ENCODE results near the gene MAPK7. TPM values are rescaled to one million over a fixed set of nuclear protein-coding genes. Genes with fewer than 3 reads are reported as not detected.

MAPK7 gene
- polyA plus RNA-seq, 2 of the 4 experiments (the other 2 are of a cell fraction) = 7.2 to 25.8 TPM

DNA sequence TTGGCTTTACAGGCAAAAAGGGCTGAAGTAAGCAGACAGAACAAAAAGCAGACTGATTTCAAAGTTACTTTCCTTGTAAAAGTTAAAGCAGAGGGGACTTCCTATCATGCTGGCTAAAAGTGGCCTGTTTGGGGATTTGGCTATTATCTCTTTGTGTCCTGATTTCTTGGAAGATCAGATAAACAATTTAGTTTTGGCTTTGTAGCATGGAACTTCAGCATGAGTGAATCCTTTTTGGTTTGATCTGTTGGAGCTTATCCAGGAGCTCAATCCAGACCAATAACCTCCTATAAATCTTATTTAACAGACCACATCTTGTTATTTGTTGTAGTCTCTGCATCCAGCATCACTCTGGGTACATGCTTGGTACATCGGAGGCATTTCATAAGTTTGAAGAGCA, 23.9 kb downstream of the MAPK7 start:
- DNase-seq (ENCODE audit: low read depth in 1 of 2, low spot score in 1 of 2) (no peak), FAIRE-seq (peak; percentile 39), ATAC-seq (no peak)
- TF ChIP-seq JUNB (IDR thresholded peaks at IDR 0.05) = no peak
- no peak for TF ChIP-seq POLR2A (IDR thresholded peaks at IDR 0.05; ENCODE audit: low read length)
- no peak for TF ChIP-seq HOXB13 (CRISPR knock-in tag; IDR thresholded peaks at IDR 0.05; ENCODE audit: low read depth)
- no peak for TF ChIP-seq POLR2AphosphoS2 (conservative IDR thresholded peaks at IDR 0.05; ENCODE audit: low read length)
- TF ChIP-seq SMC3 (IDR thresholded peaks at IDR 0.05) = no peak
- no peak for TF ChIP-seq TP53 (CRISPR knock-in tag; IDR thresholded peaks at IDR 0.05)
- TF ChIP-seq CBX8 (IDR thresholded peaks at IDR 0.05) = no peak
- no peak for TF ChIP-seq CEBPB (IDR thresholded peaks at IDR 0.05)
- TF ChIP-seq ZNF302 (CRISPR knock-in tag; IDR thresholded peaks at IDR 0.05) = no peak
- CTCF ChIA-PET = interaction anchor here (0.8 to 4.6 kb wide), 5 partner anchors 32 to 360 kb away, joined by 3 to 24 read pairs (median 7); partner anchors contain the start of gene B9D1
- 79% methylated on average over 1 of the region's 1 CpG for WGBS (ENCODE audit: missing lambda C conversion rate)
- Histone ChIP-seq H3K9me3 (no peaks in the 10 kb centered on the region), H3K4me2 (no peak overlapping the region), H3K4me3 (no peak overlapping the region), H3K27ac (no peak overlapping the region), H3K4me1 (peaks cover 11% of the 10 kb centered on the region)
- POLR2A ChIA-PET = no interaction called here

DNA sequence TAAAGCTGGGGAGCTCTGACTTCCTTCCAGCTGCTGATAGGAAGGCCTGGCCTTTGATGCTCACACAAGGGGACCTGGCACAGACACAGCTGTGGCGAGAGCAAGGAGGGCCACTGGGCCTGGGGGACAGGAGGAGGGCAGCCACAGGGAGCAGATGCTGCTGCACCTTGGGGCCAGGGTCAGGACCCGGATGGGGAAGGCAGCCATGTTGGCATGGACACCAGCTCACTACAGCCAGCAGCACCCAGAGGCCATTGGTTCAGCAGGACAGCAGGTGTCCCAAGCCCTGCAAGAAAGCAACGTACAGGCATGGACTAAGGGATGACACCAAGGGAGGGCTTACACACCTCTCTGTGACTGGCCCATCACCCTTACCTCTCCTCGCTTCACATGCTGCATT, 24.7 kb downstream of the MAPK7 start:
- POLR2A ChIA-PET = no interaction called here
- H3K4me2 ChIP-seq = no peak overlapping the region
- no peak overlapping the region for H3K27ac ChIP-seq
- peaks cover 8% of the 10 kb centered on the region for H3K4me1 ChIP-seq
- no peak for FAIRE-seq
- no peak overlapping the region for H3K4me3 ChIP-seq
- DNase-seq (ENCODE audit: low read depth in 1 of 2, low spot score in 1 of 2) = no peak
- no peak for ATAC-seq
- TF ChIP-seq HDAC2 (IDR thresholded peaks at IDR 0.05) = no peak
- no peak for TF ChIP-seq JUNB (IDR thresholded peaks at IDR 0.05)
- no peak for TF ChIP-seq POLR2A (IDR thresholded peaks at IDR 0.05; ENCODE audit: low read length)
- no peak for TF ChIP-seq RAD21 (conservative IDR thresholded peaks at IDR 0.05 in 1 of 2, IDR thresholded peaks at IDR 0.05 in 1 of 2)
- TF ChIP-seq HOXA7 (CRISPR knock-in tag; IDR thresholded peaks at IDR 0.05) = no peak
- TF ChIP-seq HOXB5 (CRISPR knock-in tag; IDR thresholded peaks at IDR 0.05) = no peak
- TF ChIP-seq ZC3H11A (IDR thresholded peaks at IDR 0.05) = no peak
- TF ChIP-seq SMC3 (IDR thresholded peaks at IDR 0.05) = no peak
- TF ChIP-seq, protein P1, sequence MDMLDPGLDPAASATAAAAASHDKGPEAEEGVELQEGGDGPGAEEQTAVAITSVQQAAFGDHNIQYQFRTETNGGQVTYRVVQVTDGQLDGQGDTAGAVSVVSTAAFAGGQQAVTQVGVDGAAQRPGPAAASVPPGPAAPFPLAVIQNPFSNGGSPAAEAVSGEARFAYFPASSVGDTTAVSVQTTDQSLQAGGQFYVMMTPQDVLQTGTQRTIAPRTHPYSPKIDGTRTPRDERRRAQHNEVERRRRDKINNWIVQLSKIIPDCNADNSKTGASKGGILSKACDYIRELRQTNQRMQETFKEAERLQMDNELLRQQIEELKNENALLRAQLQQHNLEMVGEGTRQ (IDR thresholded peaks at IDR 0.05) = no peak
- 77% methylated on average over 4 of the region's 4 CpGs for WGBS (ENCODE audit: missing lambda C conversion rate)
- CTCF ChIA-PET = interaction anchor here (0.8 to 4.6 kb wide), 7 partner anchors 13 to 359 kb away, joined by 3 to 24 read pairs (median 4); partner anchors contain the start of gene B9D1
- no peaks in the 10 kb centered on the region for H3K9me3 ChIP-seq

DNA sequence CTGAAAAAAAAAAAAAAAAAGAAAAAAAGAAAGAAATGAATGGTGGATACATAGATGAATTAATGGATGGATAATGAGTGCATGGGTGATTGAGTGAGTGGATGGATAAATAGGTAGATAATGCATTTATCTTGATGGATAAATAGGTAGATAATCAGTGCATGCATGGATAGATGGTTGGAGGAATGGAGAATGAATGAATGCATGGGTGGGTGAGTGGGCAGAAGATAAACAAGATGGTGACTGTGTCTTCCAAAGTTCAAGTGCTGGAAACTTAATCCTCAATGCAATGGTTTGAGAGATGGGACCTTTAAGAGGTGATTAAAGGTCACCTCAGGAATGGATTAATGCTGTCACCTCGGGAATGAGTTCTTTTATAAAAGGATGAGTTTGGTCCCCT, 26.0 kb downstream of the MAPK7 start:
- no peak overlapping the region for H3K4me3 ChIP-seq
- WGBS (ENCODE audit: missing lambda C conversion rate) = 33% methylated on average over 1 of the region's 1 CpG
- no peak for ATAC-seq
- FAIRE-seq = no peak
- no peak overlapping the region for H3K4me2 ChIP-seq
- POLR2A ChIA-PET = no interaction called here
- H3K9me3 ChIP-seq = no peaks in the 10 kb centered on the region
- no peaks in the 10 kb centered on the region for H3K4me1 ChIP-seq
- H3K27ac ChIP-seq = no peak overlapping the region
- CTCF ChIA-PET = interaction anchor here (1.3 to 2.4 kb wide), 2 partner anchors 15 to 42 kb away, joined by 4 to 10 read pairs; partner anchors contain the start of gene B9D1
- DNase-seq (ENCODE audit: low read depth in 1 of 2, low spot score in 1 of 2) = no peak
- TF ChIP-seq ZNF302 (CRISPR knock-in tag; IDR thresholded peaks at IDR 0.05) (no peak), NPAS2 (CRISPR knock-in tag; IDR thresholded peaks at IDR 0.05; ENCODE audit: borderline replicate concordance) (no peak)

DNA sequence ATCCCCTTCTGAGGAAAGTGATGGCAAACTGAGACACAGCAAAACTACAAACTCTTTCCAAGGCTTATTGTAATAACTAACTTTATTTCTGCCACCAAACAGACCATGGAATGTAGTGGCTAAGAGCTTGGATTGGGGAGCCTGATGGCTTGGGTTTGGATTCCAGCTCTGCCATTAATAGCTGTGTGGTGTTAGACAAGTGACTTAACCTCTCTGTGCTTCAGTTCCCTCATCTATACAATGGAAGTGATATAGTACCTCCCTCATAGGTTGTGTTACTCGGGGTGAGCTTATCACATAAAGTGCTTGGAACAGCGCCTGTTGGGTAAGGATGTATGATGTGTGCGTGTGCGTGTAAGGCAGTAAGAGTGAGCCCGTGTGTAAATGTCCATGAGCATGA, 26.8 kb downstream of the MAPK7 start:
- Histone ChIP-seq H3K9me3 (no peaks in the 10 kb centered on the region), H3K4me3 (no peak overlapping the region), H3K4me1 (no peaks in the 10 kb centered on the region), H3K4me2 (no peak overlapping the region), H3K27ac (no peak overlapping the region)
- ChIA-PET CTCF (interaction anchor here (1.1 to 2.4 kb wide), 4 partner anchors 16 to 43 kb away, joined by 3 to 10 read pairs (median 4); partner anchors contain the start of gene B9D1), POLR2A (no interaction called here)
- FAIRE-seq (no peak), ATAC-seq (no peak), DNase-seq (ENCODE audit: low read depth in 1 of 2, low spot score in 1 of 2) (no peak)
- 78% methylated on average over 5 of the region's 5 CpGs for WGBS (ENCODE audit: missing lambda C conversion rate)
- TF ChIP-seq KDM1A (IDR thresholded peaks at IDR 0.05; ENCODE audit: low read depth) (peak; percentile 12; the same call in 1 of the 2 replicates), NPAS2 (CRISPR knock-in tag; IDR thresholded peaks at IDR 0.05; ENCODE audit: borderline replicate concordance) (no peak), ZFP36 (IDR thresholded peaks at IDR 0.05; ENCODE audit: borderline replicate concordance, partially characterized antibody) (peak; percentile 40)
